ENCODE results near the gene DERA. TPM values are rescaled to one million over a fixed set of nuclear protein-coding genes. Genes with fewer than 3 reads are reported as not detected.
"Not testable (repeated sequence)": the region's sequence is repeated elsewhere in the genome, so short reads cannot be mapped to it uniquely, and the experiment has no call there.

DERA gene
- total RNA-seq, 1 donor from 2014 or later = 52.6 TPM

GRCh38 chr12:15904378-15904920, 6.7 kb upstream of the DERA start:
- TF ChIP-seq, protein P1, sequence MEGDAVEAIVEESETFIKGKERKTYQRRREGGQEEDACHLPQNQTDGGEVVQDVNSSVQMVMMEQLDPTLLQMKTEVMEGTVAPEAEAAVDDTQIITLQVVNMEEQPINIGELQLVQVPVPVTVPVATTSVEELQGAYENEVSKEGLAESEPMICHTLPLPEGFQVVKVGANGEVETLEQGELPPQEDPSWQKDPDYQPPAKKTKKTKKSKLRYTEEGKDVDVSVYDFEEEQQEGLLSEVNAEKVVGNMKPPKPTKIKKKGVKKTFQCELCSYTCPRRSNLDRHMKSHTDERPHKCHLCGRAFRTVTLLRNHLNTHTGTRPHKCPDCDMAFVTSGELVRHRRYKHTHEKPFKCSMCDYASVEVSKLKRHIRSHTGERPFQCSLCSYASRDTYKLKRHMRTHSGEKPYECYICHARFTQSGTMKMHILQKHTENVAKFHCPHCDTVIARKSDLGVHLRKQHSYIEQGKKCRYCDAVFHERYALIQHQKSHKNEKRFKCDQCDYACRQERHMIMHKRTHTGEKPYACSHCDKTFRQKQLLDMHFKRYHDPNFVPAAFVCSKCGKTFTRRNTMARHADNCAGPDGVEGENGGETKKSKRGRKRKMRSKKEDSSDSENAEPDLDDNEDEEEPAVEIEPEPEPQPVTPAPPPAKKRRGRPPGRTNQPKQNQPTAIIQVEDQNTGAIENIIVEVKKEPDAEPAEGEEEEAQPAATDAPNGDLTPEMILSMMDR (conservative IDR thresholded peaks at IDR 0.05; ENCODE audit: low read depth, low read length) = no peak
- DNase-seq (ENCODE audit: low read depth) = no peak
- no peak overlapping the region for H3K4me3 ChIP-seq (ENCODE audit: low read depth, low read length)

DNA sequence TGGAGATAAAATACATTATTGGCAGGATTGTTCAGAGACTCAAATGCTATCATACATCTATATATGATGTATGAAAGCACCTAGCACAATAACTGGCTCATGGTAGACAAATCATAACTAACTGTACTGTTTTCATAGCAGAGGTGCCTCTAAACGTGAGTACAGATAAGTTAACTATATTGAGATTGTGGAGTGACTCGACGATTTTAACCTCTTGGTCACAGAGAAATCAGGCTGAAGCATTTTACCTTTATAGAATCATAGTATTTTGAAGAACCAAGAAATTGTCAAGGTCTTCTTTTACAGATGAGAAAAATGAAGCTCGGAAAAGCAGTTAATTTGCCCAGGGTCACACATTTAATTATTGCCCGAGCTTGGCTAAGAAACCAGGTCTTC, 666 bp upstream of the DERA start:
- DNase-seq (ENCODE audit: low read depth) = no peak
- H3K4me3 ChIP-seq (ENCODE audit: low read depth, low read length) = peak overlapping the region; percentile 77
- TF ChIP-seq, protein P1 (conservative IDR thresholded peaks at IDR 0.05; ENCODE audit: low read depth, low read length) = no peak

DNA sequence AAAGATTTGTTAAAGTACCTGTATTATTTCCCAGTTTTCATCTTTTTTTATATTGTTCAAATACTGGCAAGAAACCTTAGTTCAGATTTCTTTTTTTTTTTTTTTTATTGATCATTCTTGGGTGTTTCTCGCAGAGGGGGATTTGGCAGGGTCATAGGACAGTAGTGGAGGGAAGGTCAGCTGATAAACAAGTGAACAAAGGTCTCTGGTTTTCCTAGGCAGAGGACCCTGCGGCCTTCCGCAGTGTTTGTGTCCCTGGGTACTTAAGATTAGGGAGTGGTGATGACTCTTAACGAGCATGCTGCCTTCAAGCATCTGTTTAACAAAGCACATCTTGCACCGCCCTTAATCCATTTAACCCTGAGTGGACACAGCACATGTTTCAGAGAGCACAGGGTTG, 799 bp downstream of the DERA start:
- H3K4me3 ChIP-seq (ENCODE audit: low read depth, low read length) = peak overlapping the region; percentile 77
- not testable (repeated sequence) for DNase-seq (ENCODE audit: low read depth)

DNA sequence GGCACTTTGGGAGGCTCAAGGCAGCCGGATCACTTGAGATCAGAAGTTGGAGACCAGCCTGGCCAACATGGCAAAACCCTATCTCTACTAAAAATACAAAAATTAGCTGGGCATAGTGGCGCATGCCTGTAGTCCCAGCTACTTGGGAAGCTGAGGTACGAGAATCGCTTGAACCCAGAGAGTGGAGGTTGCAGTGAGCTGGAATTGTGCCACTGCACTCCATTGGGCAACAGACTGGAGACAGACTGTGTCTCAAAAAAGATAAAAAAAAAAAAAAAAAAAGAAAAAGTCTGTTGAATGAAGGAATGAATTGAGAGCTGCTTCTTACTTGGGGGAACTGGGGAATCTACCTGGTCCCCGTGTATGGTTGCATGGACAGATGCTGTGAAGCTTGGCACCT, 3.0 kb downstream of the DERA start:
- DNase-seq (ENCODE audit: low read depth); H3K4me3 ChIP-seq (ENCODE audit: low read depth, low read length): not testable (repeated sequence)

DNA sequence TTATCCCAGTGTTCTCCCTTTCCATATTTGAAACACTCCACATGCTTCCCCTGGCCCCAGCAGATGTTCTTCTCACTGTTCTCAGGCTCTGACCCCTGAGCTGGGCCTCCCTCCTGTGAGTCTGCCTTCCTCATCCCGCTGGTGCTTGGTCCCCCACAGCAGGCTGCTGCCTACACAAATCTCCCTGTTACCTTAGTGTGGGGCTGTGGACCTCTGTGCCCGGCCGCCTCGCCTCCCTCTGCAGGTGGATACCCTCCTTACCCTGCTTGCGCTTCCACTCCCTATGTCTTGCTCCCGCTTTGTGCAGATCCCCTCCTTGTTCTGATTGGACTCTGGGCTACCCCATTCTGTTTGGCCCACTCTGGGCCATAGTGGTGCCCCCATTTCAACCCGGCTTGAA, 6.9 kb downstream of the DERA start:
- TF ChIP-seq, protein P1 (conservative IDR thresholded peaks at IDR 0.05; ENCODE audit: low read depth, low read length) = no peak
- no peak for DNase-seq (ENCODE audit: low read depth)
- H3K4me3 ChIP-seq (ENCODE audit: low read depth, low read length) = no peak overlapping the region

GRCh38 chr12:15919418-15919817, 8.3 kb downstream of the DERA start:
- TF ChIP-seq, protein P1 (conservative IDR thresholded peaks at IDR 0.05; ENCODE audit: low read depth, low read length) = no peak
- H3K4me3 ChIP-seq (ENCODE audit: low read depth, low read length) = no peak overlapping the region
- DNase-seq (ENCODE audit: low read depth) = no peak

DNA sequence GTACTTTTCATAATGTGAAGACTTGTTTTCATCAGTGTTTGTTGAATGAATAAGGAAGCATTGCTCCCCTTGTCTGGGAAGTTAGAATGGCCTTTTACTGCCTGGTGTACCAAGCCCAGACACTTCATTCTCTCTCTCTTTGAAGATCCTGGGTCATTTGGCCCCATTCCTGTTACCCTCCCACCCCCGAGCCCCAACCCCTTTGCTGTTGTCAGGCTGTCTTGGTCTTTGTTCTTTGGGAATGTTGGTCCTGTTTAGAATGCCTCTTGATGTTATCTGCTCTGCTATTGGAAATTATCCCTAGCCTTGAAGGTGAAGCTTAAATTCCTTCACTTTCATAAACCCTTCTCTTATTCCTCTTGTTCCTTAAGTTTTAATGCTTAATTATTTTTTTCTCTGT, 13.8 kb downstream of the DERA start:
- DNase-seq (ENCODE audit: low read depth) = no peak
- no peak overlapping the region for H3K4me3 ChIP-seq (ENCODE audit: low read depth, low read length)
- TF ChIP-seq, protein P1 (conservative IDR thresholded peaks at IDR 0.05; ENCODE audit: low read depth, low read length) = no peak

GRCh38 chr12:15928346-15928745, 17.2 kb downstream of the DERA start:
- peak; percentile 85 for DNase-seq (ENCODE audit: low read depth)
- TF ChIP-seq, protein P1 (conservative IDR thresholded peaks at IDR 0.05; ENCODE audit: low read depth, low read length) = no peak
- no peak overlapping the region for H3K4me3 ChIP-seq (ENCODE audit: low read depth, low read length)

Measured in epithelial cell of proximal tubule (primary cell).